ENCODE data around the gene TPD52L2.
"Not testable (repeated sequence)": the region's sequence is repeated elsewhere in the genome, so short reads cannot be mapped to it uniquely, and the experiment has no call there.

Gene TPD52L2

GRCh38 chr20:63897978-63898561, 33.0 kb downstream of the TPD52L2 start:
- no peak for DNase-seq

- DNase-seq: no peak
Observed at GRCh38 chr20:63898882-63899558, 34.0 kb downstream of the TPD52L2 start.

GRCh38 chr20:63900413-63900812, 35.3 kb downstream of the TPD52L2 start:
- DNase-seq: no peak

GRCh38 chr20:63903796-63904561, 38.9 kb downstream of the TPD52L2 start:
- DNase-seq: no peak

GRCh38 chr20:63908008-63908682, 43.1 kb downstream of the TPD52L2 start:
- DNase-seq: no peak

GRCh38 chr20:63911176-63911575, 46.1 kb downstream of the TPD52L2 start:
- no peak for DNase-seq

GRCh38 chr20:63913768-63914167, 48.7 kb downstream of the TPD52L2 start:
- no peak for DNase-seq

GRCh38 chr20:63915471-63915870, 50.4 kb downstream of the TPD52L2 start:
- DNase-seq: no peak

- not testable (repeated sequence) for DNase-seq
Observed at GRCh38 chr20:63916371-63916939, 51.4 kb downstream of the TPD52L2 start.

GRCh38 chr20:63917811-63918210, 52.7 kb downstream of the TPD52L2 start:
- no peak for DNase-seq

- no peak for DNase-seq
Observed at GRCh38 chr20:63919130-63919529, 54.1 kb downstream of the TPD52L2 start.

- no peak for DNase-seq
Observed at GRCh38 chr20:63920226-63920625, 55.2 kb downstream of the TPD52L2 start.

GRCh38 chr20:63923651-63924050, 58.6 kb downstream of the TPD52L2 start:
- no peak for DNase-seq

GRCh38 chr20:63924241-63924640, 59.2 kb downstream of the TPD52L2 start:
- DNase-seq: no peak

GRCh38 chr20:63926298-63926697, 61.2 kb downstream of the TPD52L2 start:
- DNase-seq: no peak

GRCh38 chr20:63929071-63929470, 64.0 kb downstream of the TPD52L2 start:
- DNase-seq: no peak

- not testable (repeated sequence) for DNase-seq
Observed at GRCh38 chr20:63929473-63929883, 64.4 kb downstream of the TPD52L2 start.

GRCh38 chr20:63930971-63931553, 66.0 kb downstream of the TPD52L2 start:
- DNase-seq: no peak

GRCh38 chr20:63931735-63932134, 66.7 kb downstream of the TPD52L2 start:
- no peak for DNase-seq

GRCh38 chr20:63932606-63933160, 67.6 kb downstream of the TPD52L2 start:
- no peak for DNase-seq

GRCh38 chr20:63933646-63934045, 68.6 kb downstream of the TPD52L2 start:
- no peak for DNase-seq

Measured in fibroblast of skin of right quadriceps (primary cell).